NCI-H748 (cell line): ENCODE data around the gene BEX1.
A peak's percentile ranks its signal among the peaks of the same experiment; 100 is the strongest.
"Not testable (repeated sequence)": the region's sequence is repeated elsewhere in the genome, so short reads cannot be mapped to it uniquely, and the experiment has no call there.

Experiments used
- DNase-seq: peaks from one replicate; lab custom pipeline; 2025; ENCODE audit not compliant: unreplicated experiment; lab: John Stamatoyannopoulos, UW

BEX1 gene

GRCh38 chrX:103063918-103064434 lies at the start of gene BEX1:
TSS of gene BEX1 (minus strand) at chrX:103064171. CDS start at chrX:103063274, 897 bp downstream.
- DNase-seq, result peak; percentile 95

DNA sequence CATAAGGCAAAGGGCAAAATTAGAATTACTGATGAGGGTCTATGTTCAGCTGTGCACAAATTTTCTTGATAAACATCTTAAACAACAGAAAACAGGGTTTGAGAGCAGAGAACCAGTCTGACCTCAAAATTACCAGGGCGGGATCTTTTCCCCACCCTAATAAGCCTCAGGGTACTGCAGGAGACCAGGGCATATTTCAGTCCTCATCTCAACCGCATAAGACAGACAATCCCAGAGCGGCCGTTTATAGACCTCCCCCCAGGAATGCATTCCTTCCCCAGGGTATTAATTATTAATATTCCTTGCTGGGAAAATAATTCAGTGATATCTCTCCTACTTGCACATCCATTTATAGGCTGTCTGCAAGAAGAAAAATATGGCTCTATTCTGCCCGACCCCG lies 45.5 kb upstream of the BEX1 start:
- DNase-seq, result not testable (repeated sequence)

DNA sequence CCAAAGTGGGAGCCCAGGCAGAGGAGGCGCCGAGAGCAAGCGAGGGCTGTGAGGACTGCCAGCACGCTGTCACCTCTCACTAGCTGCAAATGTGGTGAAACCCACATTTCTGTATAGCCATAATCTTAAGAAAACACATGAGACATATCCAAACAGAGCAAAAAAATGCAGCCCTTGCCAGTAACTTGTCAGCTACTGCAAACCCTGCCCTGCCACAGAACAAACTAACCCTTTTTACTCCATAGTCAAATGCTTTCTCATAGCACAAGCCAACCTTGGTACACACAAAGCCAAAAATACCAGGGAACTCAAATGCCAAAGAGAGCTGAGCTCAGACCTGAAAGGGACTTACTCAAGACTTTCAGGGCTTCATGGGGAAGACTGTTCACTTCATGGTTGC lies 43.9 kb upstream of the BEX1 start:
- DNase-seq, result no peak

- DNase-seq, result not testable (repeated sequence)
Measured at GRCh38 chrX:103107227-103107737, 43.3 kb upstream of the BEX1 start.

DNA sequence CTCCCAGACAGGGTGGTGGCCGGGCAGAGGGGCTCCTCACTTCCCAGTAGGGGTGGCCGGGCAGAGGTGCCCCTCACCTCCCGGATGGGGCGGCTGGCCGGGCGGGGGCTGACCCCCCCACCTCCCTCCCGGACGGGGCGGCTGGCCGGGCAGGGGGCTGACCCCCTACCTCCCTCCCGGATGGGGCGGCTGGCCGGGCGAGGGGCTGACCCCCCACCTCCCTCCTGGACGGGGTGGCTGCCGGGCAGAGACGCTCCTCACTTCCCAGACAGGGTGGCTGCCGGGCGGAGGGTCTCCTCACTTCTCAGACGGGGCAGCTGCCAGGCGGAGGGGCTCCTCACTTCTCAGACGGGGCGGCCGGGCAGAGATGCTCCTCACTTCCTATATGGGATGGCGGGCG lies 40.4 kb upstream of the BEX1 start:
- DNase-seq, result not testable (repeated sequence)

GRCh38 chrX:103103866-103104265 lies 39.9 kb upstream of the BEX1 start:
- not testable (repeated sequence) for DNase-seq

DNA sequence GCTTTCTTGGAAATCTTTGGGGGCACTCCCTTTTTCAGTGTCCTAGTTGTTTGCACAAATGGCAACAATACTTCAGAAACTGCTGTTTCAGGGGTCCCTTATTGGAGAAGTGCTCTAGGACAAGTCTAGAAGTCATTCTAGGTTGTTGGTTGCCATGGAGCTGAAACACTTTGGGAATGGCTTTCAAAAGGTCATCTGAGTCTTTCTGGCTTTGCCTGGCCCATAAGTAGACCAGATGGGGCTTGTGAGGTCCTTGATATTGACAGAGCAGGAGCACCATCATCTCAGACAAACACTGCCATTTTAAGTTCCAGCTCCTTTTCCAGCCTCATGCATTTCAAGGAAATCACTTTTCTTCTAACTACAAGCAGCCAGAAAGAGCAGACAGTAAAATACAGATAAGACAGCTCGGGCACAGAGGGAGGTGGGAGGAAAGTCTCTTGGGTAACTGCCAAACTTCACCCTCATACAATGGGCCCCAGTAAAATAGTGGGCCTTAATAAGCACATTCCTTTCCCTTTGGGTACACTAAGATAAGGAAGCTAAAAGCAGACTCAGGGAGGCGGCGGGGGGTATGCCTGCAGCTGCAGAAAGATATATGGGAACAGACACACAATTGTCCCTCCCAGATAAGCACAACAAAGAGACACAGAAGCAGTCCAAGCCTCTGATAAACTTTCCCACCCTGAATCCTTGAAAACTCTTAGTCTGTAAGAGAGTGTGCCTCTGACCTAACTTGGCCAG lies 37.5 kb upstream of the BEX1 start:
- no peak for DNase-seq

- DNase-seq, result no peak
Measured at GRCh38 chrX:103100484-103100883, 36.5 kb upstream of the BEX1 start.

DNA sequence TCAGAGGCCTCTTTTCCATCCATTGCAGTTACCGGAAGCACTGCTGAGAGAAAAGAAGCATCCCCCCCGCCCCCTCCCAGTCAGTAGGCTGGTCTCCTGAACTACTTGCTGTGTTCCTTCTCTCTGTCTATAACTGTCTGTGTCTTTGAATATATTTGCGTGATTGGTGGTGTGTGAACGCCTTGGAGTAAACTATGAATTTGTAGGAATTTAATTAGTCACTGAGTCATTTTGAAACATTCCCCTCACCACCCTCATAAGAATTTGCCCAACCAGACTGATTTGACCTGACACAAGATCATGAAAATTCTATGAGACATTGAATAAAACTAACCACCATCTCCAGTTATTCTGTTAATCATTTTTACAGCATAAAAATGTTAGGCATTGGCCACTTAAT lies 35.7 kb upstream of the BEX1 start:
- no peak for DNase-seq

GRCh38 chrX:103098488-103098887 lies 34.5 kb upstream of the BEX1 start:
- no peak for DNase-seq

DNA sequence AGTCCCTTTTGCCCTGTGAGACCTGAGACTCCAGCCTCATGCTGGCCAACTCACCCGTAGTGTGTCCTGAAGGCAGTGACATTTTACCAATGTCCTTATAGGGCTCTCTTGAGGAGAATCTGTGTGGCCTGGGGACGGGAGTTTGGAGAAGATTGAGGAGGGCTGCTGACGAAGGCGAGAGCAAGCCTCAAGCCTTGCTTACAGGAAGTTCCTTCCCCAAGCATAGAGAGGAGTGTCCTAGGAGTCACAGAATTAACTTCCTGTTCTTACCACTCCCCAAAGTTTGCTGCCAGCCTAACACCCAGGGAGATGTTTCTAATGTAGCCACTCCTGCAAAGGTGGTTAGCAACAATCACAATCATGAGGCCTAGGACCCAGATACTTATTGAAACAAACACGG lies 29.0 kb upstream of the BEX1 start, which contains the start of gene NXF3:
Gene NXF3 (minus strand): TSS at position 202 of the 400 bp plus-strand sequence. CDS start 120 bp downstream, at position 82.
- DNase-seq, result no peak

DNA sequence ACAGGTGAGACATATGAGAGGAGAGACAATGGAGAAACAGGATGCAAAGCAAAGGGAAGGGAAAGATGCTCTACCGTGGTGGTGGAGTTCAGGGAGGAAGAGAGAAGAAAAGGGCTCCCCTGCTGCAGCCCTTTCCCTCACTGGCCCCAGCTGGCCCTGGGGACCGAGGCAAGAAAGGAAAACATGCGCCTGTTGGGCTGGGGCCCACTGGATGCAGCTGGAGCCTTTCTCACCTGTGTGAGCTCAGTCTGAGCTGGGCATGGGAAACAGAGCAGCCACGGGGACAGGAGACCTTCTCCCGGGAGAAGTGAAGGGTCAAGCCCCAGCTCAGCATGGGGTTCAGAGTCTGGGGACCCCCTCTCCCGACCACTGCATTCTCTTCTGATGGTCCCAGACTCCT lies 17.1 kb upstream of the BEX1 start:
- no peak for DNase-seq

DNA sequence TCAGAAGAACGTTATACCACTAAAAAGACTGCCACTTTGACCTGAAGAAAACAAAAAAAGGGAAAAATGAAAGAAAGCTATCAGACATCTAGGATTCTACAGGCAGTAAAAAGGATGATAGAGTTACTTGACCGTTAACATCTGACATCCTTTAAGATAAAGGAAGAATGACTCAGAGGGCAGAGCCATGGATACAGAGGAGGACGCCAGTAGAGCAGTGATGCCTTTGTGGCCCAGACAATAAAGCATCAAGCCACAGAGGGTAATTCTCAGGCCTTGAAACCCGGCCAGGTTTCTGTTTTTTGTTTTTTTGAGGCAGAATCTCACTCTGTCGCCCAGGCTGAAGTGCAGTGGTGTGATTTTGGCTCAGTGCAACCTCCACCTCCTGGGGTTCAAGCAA lies 9.5 kb upstream of the BEX1 start:
- DNase-seq, result no peak

DNA sequence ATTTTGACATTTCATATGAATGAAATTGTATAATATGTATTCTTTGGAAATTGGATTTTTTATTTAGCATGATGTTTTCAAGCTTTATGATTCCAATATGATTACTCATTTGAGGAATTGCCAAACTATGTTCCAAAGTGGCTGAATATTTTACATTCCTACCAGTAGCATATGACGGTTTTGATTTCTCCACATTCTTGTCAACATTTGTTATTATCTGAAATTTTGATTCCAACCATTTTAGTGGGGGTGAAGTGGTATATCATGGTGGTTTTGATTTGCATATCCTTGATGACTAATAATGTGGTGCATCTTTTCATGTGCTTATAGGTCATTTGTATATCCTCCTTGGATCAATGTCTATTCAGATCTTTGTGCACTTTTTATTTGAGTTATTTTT lies 2.6 kb upstream of the BEX1 start:
- DNase-seq, result no peak

GRCh38 chrX:103063191-103063845 lies 653 bp downstream of the BEX1 start:
- DNase-seq, result peak; percentile 83

DNA sequence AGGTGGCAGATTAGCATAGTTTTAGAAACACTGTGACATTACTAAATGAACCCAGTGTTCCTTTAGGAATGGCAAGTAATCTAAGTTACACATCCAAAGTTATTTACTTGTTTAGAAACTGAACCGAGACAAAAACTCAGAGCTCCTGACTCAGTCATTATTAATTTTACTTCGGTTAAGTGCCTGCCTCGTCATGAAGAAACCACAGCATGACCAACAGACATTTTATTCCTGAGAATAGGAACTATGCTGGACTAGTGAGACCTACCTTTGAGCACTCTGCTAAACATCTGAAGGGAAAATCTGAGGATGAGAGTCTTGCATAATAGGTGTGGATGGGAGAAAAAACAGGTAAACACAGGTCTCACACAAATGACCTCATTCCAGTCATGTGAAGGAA lies 2.5 kb downstream of the BEX1 start:
- no peak for DNase-seq

GRCh38 chrX:103056902-103057301 lies 7.1 kb downstream of the BEX1 start:
- no peak for DNase-seq

DNA sequence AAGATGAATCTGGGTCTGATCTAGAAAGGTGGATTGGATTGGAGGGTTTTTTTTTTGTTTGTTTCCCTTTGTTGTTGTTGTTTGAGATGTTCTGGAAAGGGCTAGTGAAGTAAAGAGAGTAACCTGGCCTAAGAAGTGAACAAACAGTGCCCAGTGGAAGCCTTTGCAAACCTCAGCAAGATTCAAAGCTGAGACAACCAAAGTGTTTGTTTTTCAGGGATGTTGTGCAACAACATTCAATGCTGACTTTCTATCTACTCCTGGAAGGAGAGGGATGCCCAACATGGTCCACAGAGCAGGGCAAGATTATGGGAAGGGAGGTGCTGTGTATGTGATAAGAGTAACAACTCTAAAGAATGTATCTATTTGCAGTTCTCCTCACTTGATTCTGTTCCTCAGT lies 11.3 kb downstream of the BEX1 start:
- no peak for DNase-seq

GRCh38 chrX:103051260-103051789 lies 12.6 kb downstream of the BEX1 start:
- DNase-seq, result no peak

DNA sequence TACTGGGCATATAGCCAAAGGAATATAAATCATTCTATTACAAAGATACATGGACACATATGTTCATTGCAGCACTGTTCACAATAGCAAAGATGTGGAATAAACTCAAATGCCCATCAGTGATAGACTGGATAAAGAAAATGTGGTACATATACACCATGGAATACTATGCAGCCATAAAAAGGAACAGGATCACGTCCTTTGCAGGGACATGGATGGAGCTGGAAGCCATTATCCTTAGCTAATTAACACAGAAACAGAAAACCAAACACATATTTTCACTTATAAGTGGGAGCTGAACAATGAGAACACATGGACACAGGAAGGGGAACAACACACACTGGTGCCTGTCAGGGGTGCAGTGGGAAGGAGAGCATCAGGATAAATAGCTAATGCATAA lies 30.6 kb downstream of the BEX1 start:
- not testable (repeated sequence) for DNase-seq

- DNase-seq, result no peak
Measured at GRCh38 chrX:103017542-103017941, 46.4 kb downstream of the BEX1 start.

GRCh38 chrX:103012945-103013344 lies 51.0 kb downstream of the BEX1 start:
- DNase-seq, result no peak
